ENCODE results near the gene LATS1. TPM values are rescaled to one million over a fixed set of nuclear protein-coding genes. Genes with fewer than 3 reads are reported as not detected.

Gene LATS1
- total and polyA plus RNA-seq, 4 donors, result 7.1 to 35.4 (median 16.8) TPM

DNA sequence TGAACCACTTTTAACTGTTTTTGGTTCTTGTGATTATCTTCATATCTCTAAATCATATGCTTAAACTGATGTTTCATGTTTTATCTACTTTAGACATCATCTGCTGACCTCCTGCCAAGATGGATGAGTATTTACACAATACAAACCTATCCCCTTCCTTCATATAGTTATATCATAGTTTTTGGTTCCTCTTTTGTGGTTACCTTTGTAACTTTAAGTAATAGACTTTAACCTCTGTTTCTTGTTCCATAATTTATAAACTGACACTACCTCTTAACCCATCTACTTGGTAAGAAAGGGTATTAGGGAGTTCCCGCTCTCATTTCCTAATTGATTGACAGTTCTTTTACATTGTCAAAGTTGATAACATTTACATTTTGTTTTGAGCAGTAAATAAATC is 43.5 kb upstream of the LATS1 start:
- TF ChIP-seq, protein P1, sequence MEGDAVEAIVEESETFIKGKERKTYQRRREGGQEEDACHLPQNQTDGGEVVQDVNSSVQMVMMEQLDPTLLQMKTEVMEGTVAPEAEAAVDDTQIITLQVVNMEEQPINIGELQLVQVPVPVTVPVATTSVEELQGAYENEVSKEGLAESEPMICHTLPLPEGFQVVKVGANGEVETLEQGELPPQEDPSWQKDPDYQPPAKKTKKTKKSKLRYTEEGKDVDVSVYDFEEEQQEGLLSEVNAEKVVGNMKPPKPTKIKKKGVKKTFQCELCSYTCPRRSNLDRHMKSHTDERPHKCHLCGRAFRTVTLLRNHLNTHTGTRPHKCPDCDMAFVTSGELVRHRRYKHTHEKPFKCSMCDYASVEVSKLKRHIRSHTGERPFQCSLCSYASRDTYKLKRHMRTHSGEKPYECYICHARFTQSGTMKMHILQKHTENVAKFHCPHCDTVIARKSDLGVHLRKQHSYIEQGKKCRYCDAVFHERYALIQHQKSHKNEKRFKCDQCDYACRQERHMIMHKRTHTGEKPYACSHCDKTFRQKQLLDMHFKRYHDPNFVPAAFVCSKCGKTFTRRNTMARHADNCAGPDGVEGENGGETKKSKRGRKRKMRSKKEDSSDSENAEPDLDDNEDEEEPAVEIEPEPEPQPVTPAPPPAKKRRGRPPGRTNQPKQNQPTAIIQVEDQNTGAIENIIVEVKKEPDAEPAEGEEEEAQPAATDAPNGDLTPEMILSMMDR (IDR thresholded peaks at IDR 0.05; ENCODE audit: control extremely low read depth, extremely low read depth), result no peak
- Histone ChIP-seq H3K27ac (ENCODE audit: low read depth in 1 of 2, low read length in 1 of 2) (no peak overlapping the region), H3K36me3 (ENCODE audit: control insufficient read depth in 4 of 4, insufficient read depth in 4 of 4, low read length in 4 of 4) (peaks cover 4 to 13% (median 6%) of the 10 kb centered on the region in 4 donors), H3K9ac (ENCODE audit: insufficient read depth in 1 of 2, low read length in 2 of 2) (no peak overlapping the region), H3K27me3 (ENCODE audit: control insufficient read depth in 3 of 3, insufficient read depth in 3 of 3, low read length in 2 of 3) (no peaks in the 10 kb centered on the region), H3K4me3 (no peak overlapping the region), H3K9me3 (ENCODE audit: control insufficient read depth in 4 of 4, insufficient read depth in 3 of 4, low read length in 3 of 4) (peaks cover 0 to 4% (median 0%) of the 10 kb centered on the region in 4 donors), H3K4me1 (ENCODE audit: control insufficient read depth in 5 of 5, insufficient read depth in 5 of 5, low read length in 5 of 5) (peaks cover 0 to 2% (median 0%) of the 10 kb centered on the region in 5 donors)
- no peak for ATAC-seq (ENCODE audit: insufficient read depth, low FRiP score)
- WGBS, 2 donors, result 35 to 83% methylated on average over 1 of the region's 1 CpG
- no peak for DNase-seq

DNA sequence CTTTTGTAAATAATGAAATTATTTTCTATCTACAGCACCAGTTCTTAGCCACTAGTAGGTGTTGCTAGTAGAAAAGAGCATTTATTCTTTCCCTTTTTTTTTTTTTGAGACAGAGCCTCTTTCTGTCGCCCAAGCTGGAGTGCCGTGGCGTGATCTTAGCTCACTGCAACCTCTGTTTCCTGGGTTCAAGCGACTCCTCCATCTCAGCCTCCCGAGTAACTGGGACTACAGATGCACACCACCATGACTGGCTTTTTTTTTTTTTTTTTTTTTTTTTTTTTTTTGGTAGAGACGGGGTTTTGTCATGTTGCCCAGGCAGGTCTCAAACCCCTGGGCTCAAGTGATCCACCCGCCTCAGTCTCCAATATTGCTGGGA is 38.3 kb upstream of the LATS1 start:
- peaks cover 0 to 7% (median 0%) of the 10 kb centered on the region in 5 donors for H3K4me1 ChIP-seq (ENCODE audit: control insufficient read depth in 5 of 5, insufficient read depth in 5 of 5, low read length in 5 of 5)

DNA sequence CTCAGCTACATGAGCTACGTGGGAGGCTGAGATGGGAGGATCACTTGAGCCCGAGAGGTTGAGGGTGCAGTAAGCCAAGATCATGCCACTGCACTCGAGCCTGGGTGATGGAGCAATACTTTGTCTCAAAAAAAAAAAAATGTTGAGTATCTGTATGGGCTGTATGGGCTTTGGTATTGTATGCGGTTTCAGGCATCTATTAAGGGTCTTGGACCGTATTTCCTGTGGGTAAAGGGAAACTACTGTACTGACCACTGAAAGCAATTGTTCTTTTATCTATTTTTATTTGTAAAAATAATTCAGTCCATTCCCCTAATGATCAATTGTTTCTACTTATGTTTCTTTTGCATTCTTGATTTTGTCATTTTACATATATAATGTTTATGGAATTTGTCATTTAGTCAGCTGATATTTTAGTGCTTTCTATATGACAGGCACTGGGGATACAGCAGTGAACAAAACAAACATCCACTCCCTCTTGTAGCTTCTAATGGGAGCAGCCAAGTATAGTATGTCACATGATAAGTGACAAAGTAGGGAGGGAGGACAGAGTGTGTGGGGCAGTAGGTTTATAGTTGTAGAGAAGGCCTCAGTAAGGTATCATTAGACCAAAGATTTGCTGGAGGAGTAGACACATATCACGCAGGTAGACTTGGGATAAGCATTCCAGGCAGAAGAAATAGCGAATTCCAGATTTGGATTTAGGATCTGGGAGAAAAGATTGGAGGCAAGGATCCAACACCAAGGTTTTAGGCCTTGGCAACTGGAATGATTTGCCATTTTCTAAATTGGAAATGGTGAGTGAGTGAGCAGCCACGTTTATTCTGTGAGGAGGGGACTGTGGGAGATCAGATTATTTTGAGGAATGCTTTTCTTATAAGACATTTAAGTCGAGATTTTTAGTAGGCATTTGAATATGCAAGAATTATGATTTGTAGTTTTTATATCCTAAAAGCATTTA is 37.7 kb upstream of the LATS1 start:
- Histone ChIP-seq H3K27me3 (ENCODE audit: control insufficient read depth in 3 of 3, insufficient read depth in 3 of 3, low read length in 2 of 3) (no peaks in the 10 kb centered on the region), H3K9ac (ENCODE audit: insufficient read depth in 1 of 2, low read length in 2 of 2) (no peak overlapping the region), H3K4me1 (ENCODE audit: control insufficient read depth in 5 of 5, insufficient read depth in 5 of 5, low read length in 5 of 5) (peaks cover 0 to 9% (median 0%) of the 10 kb centered on the region in 5 donors), H3K4me3 (no peak overlapping the region), H3K27ac (ENCODE audit: low read depth in 1 of 2, low read length in 1 of 2) (peak overlapping the region in 1 of 2 donors; percentile 33), H3K9me3 (ENCODE audit: control insufficient read depth in 4 of 4, insufficient read depth in 3 of 4, low read length in 3 of 4) (no peaks in the 10 kb centered on the region), H3K36me3 (ENCODE audit: control insufficient read depth in 4 of 4, insufficient read depth in 4 of 4, low read length in 4 of 4) (peaks cover 0 to 9% (median 2%) of the 10 kb centered on the region in 4 donors)
- DNase-seq, result no peak
- ATAC-seq (ENCODE audit: insufficient read depth, low FRiP score), result no peak
- TF ChIP-seq, protein P1 (IDR thresholded peaks at IDR 0.05; ENCODE audit: control extremely low read depth, extremely low read depth), result no peak
- WGBS, 2 donors, result 80 to 81% methylated on average over 9 of the region's 9 CpGs

More for the DNA sequence above, 38.3 kb upstream of the LATS1 start:
- H3K9me3 ChIP-seq (ENCODE audit: control insufficient read depth in 4 of 4, insufficient read depth in 3 of 4, low read length in 3 of 4), result no peaks in the 10 kb centered on the region
- 91 to 92% methylated on average over 7 of the region's 7 CpGs for WGBS, 2 donors
- no peak for DNase-seq
- H3K9ac ChIP-seq (ENCODE audit: insufficient read depth in 1 of 2, low read length in 2 of 2), result no peak overlapping the region
- H3K36me3 ChIP-seq (ENCODE audit: control insufficient read depth in 4 of 4, insufficient read depth in 4 of 4, low read length in 4 of 4), result peaks cover 0 to 9% (median 3%) of the 10 kb centered on the region in 4 donors
- TF ChIP-seq, protein P1 (IDR thresholded peaks at IDR 0.05; ENCODE audit: control extremely low read depth, extremely low read depth), result no peak
- H3K27me3 ChIP-seq (ENCODE audit: control insufficient read depth in 3 of 3, insufficient read depth in 3 of 3, low read length in 2 of 3), result no peaks in the 10 kb centered on the region
- H3K27ac ChIP-seq (ENCODE audit: low read depth in 1 of 2, low read length in 1 of 2), result no peak overlapping the region
- no peak for ATAC-seq (ENCODE audit: insufficient read depth, low FRiP score)
- no peak overlapping the region for H3K4me3 ChIP-seq

Measured in lung (tissue), 12 donors.